ENCODE data around the gene OTOF. TPM values are rescaled to one million over a fixed set of nuclear protein-coding genes. Genes with fewer than 3 reads are reported as not detected.

The OTOF gene
- total RNA-seq, 1 donor from 2014 or later: not detected

- DNase-seq (ENCODE audit: low spot score in 2 of 2): no peak
- H3K4me1 ChIP-seq: no peaks in the 10 kb centered on the region
- H3K36me3 ChIP-seq: no peaks in the 10 kb centered on the region
- no peak overlapping the region for H3K27ac ChIP-seq
- H3K4me3 ChIP-seq: no peak overlapping the region
- no peak for TF ChIP-seq CTCF (IDR thresholded peaks at IDR 0.05)
- H3K9me3 ChIP-seq: no peaks in the 10 kb centered on the region
- H3K27me3 ChIP-seq: no peaks in the 10 kb centered on the region
- intact Hi-C loops (cut with DNase I): no loop called here
These were observed 28.5 kb downstream of the OTOF start for GRCh38 chr2:26449278-26450030.

- Histone ChIP-seq H3K36me3 (no peaks in the 10 kb centered on the region), H3K4me3 (no peak overlapping the region), H3K27me3 (no peaks in the 10 kb centered on the region), H3K4me1 (no peaks in the 10 kb centered on the region), H3K27ac (no peak overlapping the region), H3K9me3 (no peaks in the 10 kb centered on the region)
- TF ChIP-seq CTCF (IDR thresholded peaks at IDR 0.05): no peak
- intact Hi-C loops (cut with DNase I): no loop called here
- no peak for DNase-seq (ENCODE audit: low spot score in 2 of 2)
These were observed 29.3 kb downstream of the OTOF start for GRCh38 chr2:26448651-26449050.

GRCh38 chr2:26444236-26444635 is 33.7 kb downstream of the OTOF start:
- DNase-seq (ENCODE audit: low spot score in 2 of 2): no peak
- Histone ChIP-seq H3K27ac (no peak overlapping the region), H3K9me3 (no peaks in the 10 kb centered on the region), H3K4me1 (no peaks in the 10 kb centered on the region), H3K4me3 (no peak overlapping the region), H3K36me3 (no peaks in the 10 kb centered on the region), H3K27me3 (no peaks in the 10 kb centered on the region)
- no peak for TF ChIP-seq CTCF (IDR thresholded peaks at IDR 0.05)
- intact Hi-C loops (cut with DNase I): no loop called here

- no peak for TF ChIP-seq CTCF (IDR thresholded peaks at IDR 0.05)
- Histone ChIP-seq H3K27me3 (no peaks in the 10 kb centered on the region), H3K27ac (no peak overlapping the region), H3K9me3 (no peaks in the 10 kb centered on the region), H3K36me3 (no peaks in the 10 kb centered on the region), H3K4me1 (no peaks in the 10 kb centered on the region), H3K4me3 (no peak overlapping the region)
- intact Hi-C loops (cut with DNase I): no loop called here
- DNase-seq (ENCODE audit: low spot score in 2 of 2): no peak
These were observed 35.2 kb downstream of the OTOF start for GRCh38 chr2:26442707-26443106.

GRCh38 chr2:26442301-26442700 is 35.6 kb downstream of the OTOF start:
- H3K36me3 ChIP-seq: no peaks in the 10 kb centered on the region
- DNase-seq (ENCODE audit: low spot score in 2 of 2): no peak
- no peaks in the 10 kb centered on the region for H3K27me3 ChIP-seq
- intact Hi-C loops (cut with DNase I): no loop called here
- no peak overlapping the region for H3K27ac ChIP-seq
- no peak overlapping the region for H3K4me3 ChIP-seq
- no peaks in the 10 kb centered on the region for H3K9me3 ChIP-seq
- TF ChIP-seq CTCF (IDR thresholded peaks at IDR 0.05): no peak
- no peaks in the 10 kb centered on the region for H3K4me1 ChIP-seq

GRCh38 chr2:26438926-26439325 is 39.0 kb downstream of the OTOF start:
- no peak for TF ChIP-seq CTCF (IDR thresholded peaks at IDR 0.05)
- intact Hi-C loops (cut with DNase I): no loop called here
- no peaks in the 10 kb centered on the region for H3K4me1 ChIP-seq
- no peak overlapping the region for H3K4me3 ChIP-seq
- no peak for DNase-seq (ENCODE audit: low spot score in 2 of 2)
- H3K36me3 ChIP-seq: no peaks in the 10 kb centered on the region
- H3K27ac ChIP-seq: no peak overlapping the region
- H3K27me3 ChIP-seq: no peaks in the 10 kb centered on the region
- H3K9me3 ChIP-seq: no peaks in the 10 kb centered on the region
